H1 (cell line): ENCODE data around the gene SEZ6L. TPM values are rescaled to one million over a fixed set of nuclear protein-coding genes. Genes with fewer than 3 reads are reported as not detected.

ENCODE experiments used
- CTCF ChIA-PET: fragments of 300-600 bp; sonication (Branson Sonifier 250); formaldehyde crosslinking; loops from one replicate; lab custom pipeline; 2021; ENCODE audit not compliant: partially characterized antibody; lab: Charles Lee
- POLR2A ChIA-PET: fragments of 300-600 bp; sonication (Branson Sonifier 250); formaldehyde crosslinking; loops from one replicate; lab custom pipeline; 2021; ENCODE audit warnings: inconsistent platforms; ENCODE audit not compliant: partially characterized antibody; lab: Charles Lee
- DNase-seq, 2 experiments: peaks; one replicate each; pipeline versions ENCODE4 v3.0.0 to v3.0.0-alpha.2; 2010 to 2022; ENCODE audit warnings: low spot score in 2 of 2, low read depth in 1 of 2, mixed read lengths in 1 of 2
- FAIRE-seq: peaks from 2 replicates; lab custom pipeline; 2011; peaks lifted over from hg19 to GRCh38; lab: Jason Lieb, UNC
- H2AFZ ChIP-seq: 2 replicates; pipeline ENCODE4 v1.8.1; 2012; ENCODE audit warnings: low read length, inconsistent platforms
- H2AK5ac ChIP-seq: 2 replicates; pipeline ENCODE4 v1.6.1; 2013; ENCODE audit warnings: low read depth, low read length
- H2BK120ac ChIP-seq: replicated peaks from 2 replicates; pipeline ENCODE3; 2013; ENCODE audit warnings: low read depth, low read length, inconsistent platforms
- H2BK12ac ChIP-seq: 2 replicates; pipeline ENCODE4 v1.6.1; 2013; ENCODE audit warnings: low read depth, low read length
- H2BK15ac ChIP-seq: 2 replicates; pipeline ENCODE4 v1.6.1; 2013; ENCODE audit warnings: low read length
- H2BK20ac ChIP-seq: 2 replicates; pipeline ENCODE4 v1.6.1; 2013; ENCODE audit warnings: low read length
- H2BK5ac ChIP-seq: 2 replicates; pipeline ENCODE4 v1.6.1; 2013; ENCODE audit warnings: low read depth, low read length
- H3K14ac ChIP-seq: 2 replicates; pipeline ENCODE4 v1.6.1; 2013; ENCODE audit warnings: inconsistent platforms; ENCODE audit not compliant: insufficient read length
- H3K18ac ChIP-seq: 2 replicates; pipeline ENCODE4 v1.6.1; 2013; ENCODE audit warnings: low read length; ENCODE audit errors: extremely low read depth
- H3K23ac ChIP-seq: 2 replicates; pipeline ENCODE4 v1.6.1; 2013; ENCODE audit warnings: inconsistent platforms; ENCODE audit not compliant: insufficient read length
- H3K23me2 ChIP-seq: 2 replicates; pipeline ENCODE4 v1.6.1; 2013; ENCODE audit warnings: low read depth, low read length
- H3K27ac ChIP-seq: 2 replicates; pipeline ENCODE4 v1.6.1; 2011; ENCODE audit warnings: low read depth, low read length, inconsistent platforms
- H3K27me3 ChIP-seq, 4 experiments: replicated peaks in 1 of 4; 1 replicate in 1 of 4; 2 replicates in 3 of 4; pipeline versions ENCODE4 v1.6.1 to v1.8.1; 2011 to 2013; ENCODE audit warnings: low read length in 3 of 4, mild to moderate bottlenecking in 3 of 4, inconsistent platforms in 2 of 4, mixed read lengths in 2 of 4, moderate library complexity in 1 of 4; ENCODE audit not compliant: control insufficient read depth in 3 of 4, insufficient read depth in 3 of 4; ENCODE audit errors: extremely low read depth in 1 of 4
- H3K36me3 ChIP-seq, 4 experiments: 2 replicates each; pipeline versions ENCODE4 v1.6.1 to v1.8.1; 2011 to 2013; ENCODE audit warnings: mild to moderate bottlenecking in 4 of 4, low read length in 3 of 4, moderate library complexity in 2 of 4, control low read depth in 1 of 4, inconsistent platforms in 1 of 4; ENCODE audit not compliant: insufficient read depth in 4 of 4, control insufficient read depth in 2 of 4
- H3K4ac ChIP-seq: replicated peaks from 2 replicates; pipeline ENCODE3; 2013; ENCODE audit warnings: low read length, low read depth, mixed read lengths, inconsistent platforms; ENCODE audit not compliant: insufficient read length
- H3K4me1 ChIP-seq, 4 experiments: replicated peaks in 1 of 4; 1 replicate in 1 of 4; 2 replicates in 3 of 4; pipeline versions ENCODE4 v1.6.1 to v1.8.1; 2011 to 2013; ENCODE audit warnings: low read length in 3 of 4, inconsistent platforms in 2 of 4, mixed read lengths in 1 of 4; ENCODE audit not compliant: insufficient read depth in 4 of 4, control insufficient read depth in 3 of 4
- H3K4me2 ChIP-seq, 2 experiments: 2 replicates each; pipeline versions ENCODE4 v1.6.1 to v1.8.1; 2011 to 2013; ENCODE audit warnings: low read depth in 2 of 2, low read length in 2 of 2, control low read depth in 1 of 2, inconsistent platforms in 1 of 2, mild to moderate bottlenecking in 1 of 2; ENCODE audit not compliant: insufficient read depth in 1 of 2
- H3K4me3 ChIP-seq, 4 experiments: fragments of 200-600, 300-600 bp in 1 of 4; sonication (generic), shearing (Covaris generic), sonication (Bioruptor Twin) in 1 of 4; 2 replicates each; pipeline versions ENCODE4 v1.5.1 to v1.8.1; 2011 to 2016; ENCODE audit warnings: low read length in 4 of 4, low read depth in 3 of 4, control low read depth in 2 of 4, inconsistent platforms in 2 of 4, mild to moderate bottlenecking in 2 of 4, mixed read lengths in 1 of 4, moderate library complexity in 1 of 4; ENCODE audit not compliant: insufficient read depth in 2 of 4; ENCODE audit errors: extremely low read depth in 1 of 4
- H3K56ac ChIP-seq: replicated peaks from 2 replicates; pipeline ENCODE3; 2013; ENCODE audit warnings: low read depth, mild to moderate bottlenecking, mixed read lengths, low read length, inconsistent platforms; ENCODE audit not compliant: insufficient read length
- H3K79me1 ChIP-seq: 2 replicates; pipeline ENCODE4 v1.6.1; 2013; ENCODE audit warnings: low read depth, low read length, control low read depth
- H3K79me2 ChIP-seq, 2 experiments: 2 replicates each; pipeline versions ENCODE4 v1.6.1 to v1.8.1; 2012 to 2013; ENCODE audit warnings: low read length in 2 of 2, mild to moderate bottlenecking in 2 of 2, inconsistent platforms in 1 of 2; ENCODE audit not compliant: insufficient read depth in 2 of 2, control insufficient read depth in 1 of 2
- H3K9ac ChIP-seq, 4 experiments: replicated peaks in 1 of 4; 1 replicate in 1 of 4; 2 replicates in 3 of 4; pipeline versions ENCODE4 v1.6.1 to v1.8.1; 2011 to 2013; ENCODE audit warnings: low read depth in 3 of 4, low read length in 3 of 4, control low read depth in 2 of 4, mild to moderate bottlenecking in 2 of 4, moderate library complexity in 2 of 4, inconsistent platforms in 1 of 4; ENCODE audit errors: extremely low read depth in 1 of 4
- H3K9me3 ChIP-seq, 2 experiments: 2 replicates each; pipeline versions ENCODE4 v1.6.1 to v1.8.1; 2012 to 2013; ENCODE audit warnings: mild to moderate bottlenecking in 2 of 2, moderate library complexity in 2 of 2, control low read depth in 1 of 2, inconsistent platforms in 1 of 2, low read depth in 1 of 2, low read length in 1 of 2, mixed read lengths in 1 of 2; ENCODE audit not compliant: insufficient read depth in 2 of 2
- H4K20me1 ChIP-seq, 2 experiments: replicated peaks in 1 of 2; 2 replicates each; pipeline versions ENCODE3 to v1.8.1; 2011 to 2013; ENCODE audit warnings: inconsistent platforms in 2 of 2, low read length in 2 of 2, mild to moderate bottlenecking in 1 of 2; ENCODE audit not compliant: insufficient read depth in 2 of 2, control insufficient read depth in 1 of 2
- H4K5ac ChIP-seq: 2 replicates; pipeline ENCODE4 v1.6.1; 2013; ENCODE audit warnings: low read length, low read depth, mixed read lengths, inconsistent platforms; ENCODE audit not compliant: insufficient read length
- H4K8ac ChIP-seq: 2 replicates; pipeline ENCODE4 v1.8.0; 2013; ENCODE audit warnings: mild to moderate bottlenecking, moderate library complexity, low read length, inconsistent platforms; ENCODE audit not compliant: insufficient read depth; ENCODE audit errors: extremely low read depth
- H4K91ac ChIP-seq: replicated peaks from 2 replicates; pipeline ENCODE3; 2013; ENCODE audit warnings: low read length, mixed read lengths, inconsistent platforms; ENCODE audit not compliant: insufficient read length
- TAF7 ChIP-seq: optimal IDR thresholded peaks from 2 replicates; pipeline ENCODE3; 2011; ENCODE audit warnings: low read depth, mild to moderate bottlenecking, inconsistent platforms, low read length, moderate library complexity, borderline replicate concordance
- WGBS, 2 experiments: shearing (Covaris generic) in 1 of 2; methylation state at CpG; one replicate each; pipeline versions ENCODE4 v1.1.6 to v1.1.7; 2013 to 2015; ENCODE audit warnings: low lambda C conversion rate in 2 of 2, mixed read lengths in 2 of 2, inconsistent platforms in 1 of 2, low coverage in 1 of 2, missing lambda C conversion rate in 1 of 2; ENCODE audit not compliant: insufficient replicate concordance in 2 of 2, insufficient coverage in 1 of 2, insufficient read length in 1 of 2; ENCODE audit errors: extremely low coverage in 1 of 2, missing lambda C conversion rate in 1 of 2; 5-methylcytosine and 5-hydroxymethylcytosine counted together
- polyA plus RNA-seq, 7 experiments: library from polyadenylated mRNA; depleted of rRNA in 3 of 7; stranded (reverse) in 5 of 7; unstranded in 2 of 7; fragments of >200 nt in 5 of 7; fragments of 200-250 nt in 2 of 7; gene quantifications; 1 replicate in 5 of 7; 2 replicates in 1 of 7; 4 replicates in 1 of 7; pipeline versions ENCODE4 v1.2.1 to v1.2.3, GENCODE V29; 2011 to 2013; ENCODE audit warnings: missing spikeins in 2 of 7, mixed read lengths in 2 of 7
- total RNA-seq: library from RNA; stranded (reverse); fragmentation: NEBNext Ultra II Directional; extraction: Animal tissue kit (Norgen Biotek cat#: 25700); gene quantifications from 2 replicates; pipeline ENCODE4 v1.2.1, GENCODE V29; 2021

Gene SEZ6L
- total and polyA plus RNA-seq, 2 of the 8 experiments (the other 6 are each of a cell fraction or from before 2014, with no cell fraction given) = 0.06 to 0.33 TPM

- FAIRE-seq = no peak
- no peak overlapping the region for H4K91ac ChIP-seq
- no peak for TF ChIP-seq TAF7
Observed at GRCh38 chr22:26320447-26320846, 151.2 kb downstream of the SEZ6L start.

More at GRCh38 chr22:26320447-26320846, 151.2 kb downstream of the SEZ6L start:
- H2BK120ac ChIP-seq = no peak overlapping the region
- no peaks in the 10 kb centered on the region for H3K27me3 ChIP-seq
- H3K23me2 ChIP-seq = no peaks in the 10 kb centered on the region; the same call in 1 of the 2 replicates
- no peak overlapping the region for H3K14ac ChIP-seq
- H3K79me1 ChIP-seq = no peaks in the 10 kb centered on the region
- CTCF ChIA-PET = interaction anchor here (1.2 to 19.8 kb wide), 4 partner anchors 11 to 150 kb away, joined by 3 to 246 read pairs (median 16); partner anchors contain the start of gene SEZ6L
- H2BK5ac ChIP-seq = no peak overlapping the region
- H3K4me2 ChIP-seq = no peak overlapping the region
- no peaks in the 10 kb centered on the region for H4K20me1 ChIP-seq
- no peak overlapping the region for H3K18ac ChIP-seq
- H3K23ac ChIP-seq = no peak overlapping the region
- H3K4me3 ChIP-seq = no peak overlapping the region
- no peak overlapping the region for H2BK15ac ChIP-seq
- no peak overlapping the region for H4K5ac ChIP-seq
- H4K8ac ChIP-seq = no peak overlapping the region
- 0 out of 2 replicates have a peak overlapping the region, but pooled peaks have one; percentile 1 for H2AFZ ChIP-seq
- H3K56ac ChIP-seq = no peak overlapping the region
- no peak overlapping the region for H2AK5ac ChIP-seq
- no peak overlapping the region for H3K27ac ChIP-seq
- H3K79me2 ChIP-seq = no peaks in the 10 kb centered on the region
- POLR2A ChIA-PET = interaction anchor here (1.3 kb wide), 1 partner anchor 13 kb away, joined by 3 read pairs; no protein-coding TSS in a partner anchor
- no peak for DNase-seq
- no peaks in the 10 kb centered on the region for H3K9me3 ChIP-seq
- no peak overlapping the region for H3K4ac ChIP-seq
- H2BK12ac ChIP-seq = no peak overlapping the region
- no peak overlapping the region; a peak in 1 of 7 replicates for H3K9ac ChIP-seq
- no peak overlapping the region for H2BK20ac ChIP-seq
- 80% methylated on average over 5 of the region's 5 CpGs; no CpG with 5 or more reads in 1 of the 2 experiments for WGBS, 2 experiments
- H3K4me1 ChIP-seq = no peaks in the 10 kb centered on the region
- no peaks in the 10 kb centered on the region for H3K36me3 ChIP-seq
